Hematopoietic multipotent progenitor cell treated with erythropoietin and hydrocortisone succinate and interleukin-3 and kit ligand, for 6 days (in vitro differentiated cells): ENCODE data around the gene MLYCD.
A peak's percentile ranks its signal among the peaks of the same experiment; 100 is the strongest.

Experiments
- DNase-seq: peaks from one replicate; pipeline ENCODE4 v3.0.0-alpha.2; 2015

The MLYCD gene

GRCh38 chr16:83898463-83899271 is at the start of gene MLYCD:
Gene MLYCD, plus strand, starts transcription at chr16:83899115. Its CDS starts 30 bp downstream, at chr16:83899145.
- DNase-seq = peak; percentile 87

DNA sequence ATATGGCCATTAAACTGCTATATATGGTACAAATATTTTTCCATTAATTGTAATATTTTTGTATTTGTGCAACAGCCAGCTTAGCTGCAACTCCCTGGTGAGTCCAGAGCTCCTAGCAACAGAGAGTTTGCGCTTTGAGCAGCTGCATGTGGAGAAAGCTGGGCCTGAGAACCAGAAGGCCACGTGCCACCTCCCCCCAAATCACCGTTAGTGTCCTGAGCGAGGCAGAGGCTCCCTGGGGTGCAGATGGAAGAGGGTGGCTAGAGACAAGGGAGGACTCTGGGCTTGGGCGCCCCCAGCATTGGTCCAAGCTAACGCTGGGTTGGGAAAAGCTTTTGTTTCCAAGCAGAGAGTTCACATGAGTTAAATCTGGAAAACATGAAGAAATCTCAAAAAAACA is 49.5 kb upstream of the MLYCD start:
- no peak for DNase-seq

DNA sequence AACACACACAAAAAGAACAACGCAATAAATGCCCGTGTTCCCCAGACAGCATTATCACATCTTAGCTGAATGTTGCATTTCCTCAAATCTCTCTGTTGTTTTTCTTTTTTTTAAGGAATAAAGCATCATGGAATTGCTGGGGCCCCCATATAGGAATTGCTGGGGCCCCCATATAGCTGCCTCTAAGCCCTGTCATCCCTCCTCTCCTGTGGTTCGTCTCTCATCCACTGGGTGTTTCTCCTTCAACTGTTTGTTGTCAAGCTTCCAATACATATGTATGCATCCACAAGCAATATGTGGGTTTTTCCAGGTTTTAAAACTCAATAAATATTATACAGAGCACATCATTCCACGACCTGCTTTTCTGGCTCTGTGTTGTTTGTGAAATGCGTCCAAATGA is 48.0 kb upstream of the MLYCD start:
- no peak for DNase-seq

DNA sequence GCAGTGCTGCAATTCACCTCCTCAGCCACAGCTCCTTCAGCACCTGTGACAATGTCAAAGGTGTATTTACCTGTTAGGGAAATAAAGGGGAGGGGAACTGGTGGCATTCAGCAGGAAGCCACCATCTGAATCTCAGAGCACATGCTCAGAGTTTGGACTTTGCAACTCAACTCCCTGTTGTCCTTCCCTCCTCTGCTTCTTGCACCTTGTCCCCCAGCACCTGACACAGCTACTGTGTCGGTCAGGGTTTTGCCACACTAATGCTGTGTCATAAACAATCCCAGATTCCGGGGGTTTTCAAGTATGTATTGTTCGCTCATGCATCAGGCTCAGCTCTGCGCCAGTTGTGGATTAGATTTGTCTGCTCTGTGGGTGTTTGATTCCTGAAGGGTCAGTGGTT is 47.4 kb upstream of the MLYCD start:
- no peak for DNase-seq

GRCh38 chr16:83852774-83853173 is 46.1 kb upstream of the MLYCD start:
- no peak for DNase-seq

DNA sequence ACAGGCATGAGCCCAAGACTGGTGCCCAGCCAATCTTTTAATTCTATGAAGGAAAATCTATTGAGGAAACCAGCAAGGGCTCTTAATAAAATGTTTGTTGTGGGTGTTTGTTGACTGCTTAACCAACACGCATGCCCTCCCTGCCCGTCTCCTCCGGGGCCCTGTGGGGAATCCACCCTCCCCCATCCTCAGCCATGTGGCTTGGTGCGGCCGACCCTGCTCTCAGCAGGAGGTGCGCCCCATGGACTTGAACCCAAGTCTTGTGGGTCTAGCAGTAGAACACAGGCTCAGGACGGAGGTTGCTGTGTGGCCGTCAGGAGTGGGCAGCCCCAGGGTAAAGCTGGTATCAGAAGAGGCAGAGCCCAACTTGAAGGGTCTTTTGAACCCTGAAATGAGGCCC is 45.1 kb upstream of the MLYCD start:
- no peak for DNase-seq

DNA sequence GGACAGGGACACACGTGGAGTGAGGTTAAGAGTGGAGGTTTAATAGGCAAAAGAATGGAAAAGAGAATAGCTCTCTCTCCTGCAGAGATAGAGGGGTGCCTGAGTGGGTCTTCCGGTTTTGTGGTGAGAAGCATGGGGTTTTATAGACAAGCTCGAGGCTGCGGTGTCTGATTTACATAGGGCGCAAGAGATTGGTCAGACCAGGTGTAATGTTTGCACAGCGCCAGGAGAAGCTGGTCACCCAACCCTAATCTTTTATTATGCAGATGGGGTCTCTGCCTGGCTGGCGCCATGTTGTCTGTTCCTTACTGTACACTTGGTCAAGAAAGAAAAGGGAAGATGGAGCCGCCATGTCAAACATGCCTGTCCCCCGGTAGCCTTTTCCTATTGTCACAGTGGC is 44.5 kb upstream of the MLYCD start:
- no peak for DNase-seq

- DNase-seq = no peak
These were observed 42.1 kb upstream of the MLYCD start for GRCh38 chr16:83856792-83857191.

GRCh38 chr16:83859265-83859664 is 39.6 kb upstream of the MLYCD start:
- no peak for DNase-seq

DNA sequence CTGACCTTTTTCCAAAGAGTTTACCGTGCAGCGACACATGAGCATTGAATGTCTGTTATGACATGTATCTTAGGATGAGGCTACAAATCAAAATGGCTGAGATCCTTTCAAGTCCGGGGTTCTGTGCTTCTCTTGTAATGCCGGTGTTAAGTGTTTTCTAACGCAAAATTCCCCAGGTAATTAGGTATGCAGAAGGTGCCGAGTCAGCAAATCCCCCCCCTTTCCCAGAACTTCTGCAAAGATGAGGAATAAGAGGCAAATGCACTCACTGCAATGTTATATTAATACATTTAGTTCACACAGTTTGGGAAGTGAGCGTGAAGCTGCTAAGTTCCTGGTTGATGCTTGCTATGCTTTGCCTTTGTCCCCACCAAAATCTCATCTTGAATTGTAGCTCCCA is 36.3 kb upstream of the MLYCD start:
- DNase-seq = no peak

DNA sequence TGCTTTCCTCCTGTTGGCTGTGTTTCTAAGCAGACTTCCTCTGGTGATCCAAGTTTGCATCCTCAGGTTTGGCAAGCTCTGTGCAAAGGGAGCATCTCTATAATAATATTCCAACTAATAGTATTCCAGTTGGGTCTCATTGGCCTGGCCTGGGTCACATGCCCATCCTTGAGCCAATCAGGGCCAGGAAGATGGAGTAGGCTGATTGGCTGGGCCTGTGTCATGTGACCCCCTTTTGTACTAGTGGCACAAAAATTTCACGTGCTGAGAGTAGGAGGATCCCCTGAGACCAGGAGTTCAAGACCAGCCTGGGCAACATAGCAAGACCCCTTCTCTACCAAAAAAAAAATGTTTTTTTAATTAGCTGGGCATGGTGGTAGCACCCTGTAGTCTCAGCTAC is 35.2 kb upstream of the MLYCD start:
- no peak for DNase-seq

- DNase-seq = no peak
These were observed 28.1 kb upstream of the MLYCD start for GRCh38 chr16:83870830-83871229.

GRCh38 chr16:83878838-83879237 is 20.1 kb upstream of the MLYCD start:
- peak; percentile 55 for DNase-seq

GRCh38 chr16:83882163-83882885 is 16.6 kb upstream of the MLYCD start:
- DNase-seq = no peak

- DNase-seq = no peak
These were observed 12.5 kb upstream of the MLYCD start for GRCh38 chr16:83886199-83886971.

GRCh38 chr16:83887080-83887479 is 11.8 kb upstream of the MLYCD start:
- peak; percentile 37 for DNase-seq

DNA sequence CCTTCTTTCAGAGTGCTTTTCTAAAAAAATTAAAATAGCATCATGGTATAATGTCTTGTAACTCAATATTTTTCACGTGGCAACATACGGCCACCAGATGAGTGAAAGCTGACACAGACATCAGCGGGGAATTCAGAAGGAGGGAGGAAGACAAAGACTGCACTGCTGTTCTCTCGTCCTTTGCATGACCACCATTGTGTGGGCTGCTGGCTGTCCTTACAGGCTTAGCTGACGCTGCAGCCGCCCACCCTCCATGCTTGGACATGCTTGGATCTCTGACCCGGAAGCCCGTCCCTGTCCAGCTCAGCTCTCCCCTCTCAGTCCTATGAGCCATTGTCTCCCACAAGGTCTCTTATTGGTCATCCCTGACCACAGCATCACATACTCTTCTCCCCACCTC is 11.4 kb upstream of the MLYCD start:
- DNase-seq = no peak

DNA sequence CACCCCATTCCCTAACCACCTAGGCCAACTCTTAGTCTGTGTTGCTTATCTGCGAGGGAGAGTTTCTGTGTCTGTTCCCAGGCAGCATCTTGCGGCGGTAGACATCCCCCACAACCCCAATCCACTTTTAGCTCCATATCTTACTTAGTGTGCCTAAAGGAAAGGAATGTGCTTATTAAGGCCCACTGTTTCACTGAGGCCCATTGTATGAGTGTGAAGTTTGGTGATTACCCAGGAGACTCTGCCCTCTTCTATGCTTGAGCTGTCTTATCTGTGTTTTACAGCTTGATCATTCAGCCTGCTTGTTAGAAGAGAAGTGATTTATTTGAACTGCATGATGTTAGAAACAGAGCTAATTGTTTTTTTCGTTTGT is 10.3 kb upstream of the MLYCD start:
- peak; percentile 68 for DNase-seq

GRCh38 chr16:83890359-83890758 is 8.6 kb upstream of the MLYCD start:
- DNase-seq = no peak

- no peak for DNase-seq
These were observed 7.2 kb upstream of the MLYCD start for GRCh38 chr16:83891742-83892141.

- no peak for DNase-seq
These were observed 3.7 kb upstream of the MLYCD start for GRCh38 chr16:83895243-83895642.

GRCh38 chr16:83895942-83896341 is 3.0 kb upstream of the MLYCD start:
- no peak for DNase-seq

DNA sequence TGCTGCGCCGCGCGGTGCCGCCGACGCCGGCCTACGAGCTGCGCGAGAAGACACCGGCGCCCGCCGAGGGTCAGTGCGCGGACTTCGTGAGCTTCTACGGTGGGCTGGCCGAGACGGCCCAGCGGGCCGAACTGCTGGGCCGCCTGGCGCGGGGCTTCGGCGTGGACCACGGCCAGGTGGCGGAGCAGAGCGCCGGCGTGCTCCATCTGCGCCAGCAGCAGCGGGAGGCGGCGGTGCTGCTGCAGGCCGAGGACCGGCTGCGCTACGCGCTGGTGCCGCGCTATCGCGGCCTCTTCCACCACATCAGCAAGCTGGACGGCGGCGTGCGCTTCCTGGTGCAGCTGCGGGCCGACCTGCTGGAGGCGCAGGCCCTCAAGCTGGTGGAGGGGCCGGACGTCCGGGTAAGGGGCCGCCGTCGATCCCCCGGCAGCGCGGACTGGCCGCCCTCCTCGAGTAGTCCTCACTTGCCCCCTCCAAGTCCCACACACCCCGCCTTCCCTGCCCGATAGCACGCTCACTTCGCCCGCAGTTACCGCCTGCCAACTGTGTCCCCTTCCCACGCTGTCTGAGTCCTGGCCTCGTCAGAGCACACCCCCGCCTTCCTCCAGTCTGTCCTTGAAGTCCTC is 470 bp downstream of the MLYCD start:
- DNase-seq = peak; percentile 68
